HEK293T (cell line): ENCODE results near the gene POLL.

Experiments
- CTCF ChIA-PET: fragments of 350-600 bp; formaldehyde crosslinking; extraction: SDS; loops from one replicate; lab custom pipeline; 2021; ENCODE audit warnings: antibody characterized with exemption, inconsistent platforms; lab: Yijun Ruan, JAX
- POLR2A ChIA-PET: fragments of 350-600 bp; formaldehyde crosslinking; extraction: SDS; loops from one replicate; lab custom pipeline; 2020; ENCODE audit warnings: antibody characterized with exemption, inconsistent platforms; lab: Yijun Ruan, JAX
- DNase-seq: peaks from one replicate; pipeline ENCODE4 v3.0.0; 2012; ENCODE audit warnings: mixed read lengths; ENCODE audit errors: extremely low spot score
- ARNT ChIP-seq: fragments of 450-650 bp; IDR thresholded peaks from 2 replicates; pipeline ENCODE4 v1.6.1; 2017; ENCODE audit warnings: mild to moderate bottlenecking
- BHLHE40 ChIP-seq: fragments of 450-650 bp; IDR thresholded peaks from 2 replicates; pipeline ENCODE4 v1.6.1; 2016; ENCODE audit warnings: mild to moderate bottlenecking, moderate library complexity, borderline replicate concordance
- CTBP1 ChIP-seq: fragments of 450-650 bp; IDR thresholded peaks from 2 replicates; pipeline ENCODE4 v1.6.1; 2016; ENCODE audit warnings: borderline replicate concordance
- ELF4 ChIP-seq: fragments of 450-650 bp; IDR thresholded peaks from 2 replicates; pipeline ENCODE4 v1.6.1; 2017; ENCODE audit warnings: antibody characterized with exemption
- FOXA1 ChIP-seq: fragments of 450-650 bp; IDR thresholded peaks from 2 replicates; pipeline ENCODE4 v1.6.1; 2016; ENCODE audit warnings: mild to moderate bottlenecking
- FOXK2 ChIP-seq: fragments of 450-650 bp; IDR thresholded peaks from 2 replicates; pipeline ENCODE4 v1.6.1; 2016; ENCODE audit warnings: mild to moderate bottlenecking
- FOXM1 ChIP-seq: fragments of 450-650 bp; IDR thresholded peaks from 2 replicates; pipeline ENCODE4 v1.6.1; 2017; ENCODE audit warnings: mild to moderate bottlenecking, borderline replicate concordance
- HDGF ChIP-seq: fragments of 450-650 bp; IDR thresholded peaks from 2 replicates; pipeline ENCODE4 v1.6.1; 2017; ENCODE audit warnings: antibody characterized with exemption, borderline replicate concordance
- L3MBTL2 ChIP-seq: fragments of 450-650 bp; conservative IDR thresholded peaks from 2 replicates; pipeline ENCODE4 v1.6.1; 2016; ENCODE audit warnings: mild to moderate bottlenecking
- LEF1 ChIP-seq: fragments of 450-650 bp; IDR thresholded peaks from 2 replicates; pipeline ENCODE4 v1.6.1; 2017; ENCODE audit warnings: mild to moderate bottlenecking, borderline replicate concordance
- NFRKB ChIP-seq: fragments of 450-650 bp; IDR thresholded peaks from 2 replicates; pipeline ENCODE4 v1.6.1; 2016; ENCODE audit warnings: mild to moderate bottlenecking, moderate library complexity
- PKNOX1 ChIP-seq: fragments of 450-650 bp; IDR thresholded peaks from 2 replicates; pipeline ENCODE4 v1.6.1; 2016
- SP1 ChIP-seq: fragments of 450-650 bp; IDR thresholded peaks from 2 replicates; pipeline ENCODE4 v1.6.1; 2017
- SUZ12 ChIP-seq: fragments of 450-650 bp; IDR thresholded peaks from 2 replicates; pipeline ENCODE4 v1.6.1; 2016; ENCODE audit warnings: mild to moderate bottlenecking
- TARDBP ChIP-seq: fragments of 450-650 bp; IDR thresholded peaks from 2 replicates; pipeline ENCODE4 v1.6.1; 2016
- ZNF384 ChIP-seq: fragments of 450-650 bp; IDR thresholded peaks from 2 replicates; pipeline ENCODE4 v1.6.1; 2016

Gene POLL

GRCh38 chr10:101617102-101617823, 29.2 kb upstream of the POLL start:
- POLR2A ChIA-PET, result no interaction called here
- no peak for DNase-seq
- TF ChIP-seq CTBP1 (no peak), HDGF (no peak), NFRKB (no peak), FOXK2 (no peak), FOXM1 (no peak), SUZ12 (no peak), ZNF384 (no peak), ELF4 (no peak), ARNT (no peak), TARDBP (no peak), PKNOX1 (no peak), LEF1 (no peak), FOXA1 (no peak), BHLHE40 (no peak), SP1 (no peak), L3MBTL2 (no peak)
- CTCF ChIA-PET, result no interaction called here

GRCh38 chr10:101616415-101617101, 28.5 kb upstream of the POLL start:
- POLR2A ChIA-PET, result no interaction called here
- DNase-seq, result no peak
- CTCF ChIA-PET, result interaction anchor here (0.7 kb wide), 1 partner anchor 20 kb away, joined by 3 read pairs; no protein-coding TSS in a partner anchor
- TF ChIP-seq LEF1, result no peak
- TF ChIP-seq BHLHE40, result no peak
- TF ChIP-seq ARNT, result no peak
- no peak for TF ChIP-seq FOXK2
- no peak for TF ChIP-seq NFRKB
- TF ChIP-seq TARDBP, result no peak
- no peak for TF ChIP-seq ZNF384
- TF ChIP-seq FOXA1, result no peak
- TF ChIP-seq SP1, result no peak
- TF ChIP-seq HDGF, result no peak
- no peak for TF ChIP-seq L3MBTL2
- no peak for TF ChIP-seq CTBP1
- no peak for TF ChIP-seq FOXM1

GRCh38 chr10:101615525-101616116, 27.6 kb upstream of the POLL start:
- TF ChIP-seq L3MBTL2, result no peak
- TF ChIP-seq NFRKB, result no peak
- no peak for TF ChIP-seq LEF1
- no peak for TF ChIP-seq TARDBP
- TF ChIP-seq HDGF, result no peak
- TF ChIP-seq ELF4, result no peak
- no peak for TF ChIP-seq ZNF384
- no peak for TF ChIP-seq FOXM1
- no peak for TF ChIP-seq FOXK2
- TF ChIP-seq SP1, result no peak
- TF ChIP-seq ARNT, result no peak
- POLR2A ChIA-PET, result no interaction called here
- no peak for DNase-seq
- CTCF ChIA-PET, result interaction anchor here (0.7 kb wide), 1 partner anchor 19 kb away, joined by 3 read pairs; no protein-coding TSS in a partner anchor

GRCh38 chr10:101614663-101615524, 26.8 kb upstream of the POLL start:
- TF ChIP-seq CTBP1, result no peak
- TF ChIP-seq SP1, result no peak
- no peak for TF ChIP-seq LEF1
- TF ChIP-seq FOXA1, result no peak
- TF ChIP-seq PKNOX1, result no peak
- no peak for TF ChIP-seq ZNF384
- TF ChIP-seq ARNT, result no peak
- TF ChIP-seq NFRKB, result no peak
- no peak for TF ChIP-seq ELF4
- no peak for TF ChIP-seq HDGF
- no peak for TF ChIP-seq SUZ12
- TF ChIP-seq TARDBP, result no peak
- TF ChIP-seq BHLHE40, result no peak
- TF ChIP-seq FOXM1, result no peak
- TF ChIP-seq L3MBTL2, result no peak
- TF ChIP-seq FOXK2, result no peak
- ChIA-PET CTCF (no interaction called here), POLR2A (interaction anchor here (1.0 kb wide), 1 partner anchor 8 kb away, joined by 3 read pairs; no protein-coding TSS in a partner anchor)
- no peak for DNase-seq

- no peak for TF ChIP-seq CTBP1
- TF ChIP-seq SP1, result no peak
- no peak for TF ChIP-seq FOXK2
- no peak for TF ChIP-seq ZNF384
- TF ChIP-seq ARNT, result no peak
- TF ChIP-seq FOXA1, result no peak
- TF ChIP-seq TARDBP, result no peak
- TF ChIP-seq LEF1, result no peak
- TF ChIP-seq SUZ12, result no peak
- TF ChIP-seq PKNOX1, result no peak
- no peak for TF ChIP-seq ELF4
- TF ChIP-seq HDGF, result no peak
- TF ChIP-seq BHLHE40, result no peak
- ChIA-PET CTCF (no interaction called here), POLR2A (interaction anchor here (1.4 kb wide), 1 partner anchor 11 kb away, joined by 3 read pairs; no protein-coding TSS in a partner anchor)
Measured at GRCh38 chr10:101613646-101614045, 25.6 kb upstream of the POLL start.

More at GRCh38 chr10:101613646-101614045, 25.6 kb upstream of the POLL start:
- no peak for DNase-seq
